MCF 10A (cell line): ENCODE data around the gene PHACTR2. TPM values are rescaled to one million over a fixed set of nuclear protein-coding genes. Genes with fewer than 3 reads are reported as not detected.
"Not testable (repeated sequence)": the region's sequence is repeated elsewhere in the genome, so short reads cannot be mapped to it uniquely, and the experiment has no call there.

ENCODE experiments used
- BruUV-seq: library from RNA; stranded (reverse); fragments of 400-500 nt; replicated peaks from 2 replicates; lab custom pipeline; 2021; lab: Mats Ljungman, UMichigan
- CTCF ChIA-PET: fragments of 300-600 bp; sonication (Branson Sonifier 250); formaldehyde crosslinking; extraction: SDS; loops from one replicate; lab custom pipeline; 2021; ENCODE audit warnings: antibody characterized with exemption, inconsistent platforms; lab: Yijun Ruan, JAX
- POLR2A ChIA-PET: fragments of 300-600, 350-650 bp; sonication (Branson Sonifier 250); formaldehyde crosslinking; extraction: SDS; loops from one replicate; lab custom pipeline; 2020; ENCODE audit warnings: antibody characterized with exemption, inconsistent platforms; lab: Yijun Ruan, JAX
- DNase-seq: peaks from one replicate; pipeline ENCODE4 v3.0.0-alpha.2; 2018; ENCODE audit not compliant: unreplicated experiment
- H3K27ac Mint-ChIP-seq: one replicate; pipeline ENCODE4 v1.8.0; 2022; ENCODE audit warnings: mild to moderate bottlenecking, low read depth, mixed read lengths; ENCODE audit not compliant: unreplicated experiment
- H3K27me3 Mint-ChIP-seq: one replicate; pipeline ENCODE4 v1.8.0; 2022; ENCODE audit warnings: mixed read lengths; ENCODE audit not compliant: insufficient read depth, unreplicated experiment
- H3K36me3 Mint-ChIP-seq: one replicate; pipeline ENCODE4 v1.8.0; 2022; ENCODE audit warnings: mild to moderate bottlenecking, moderate library complexity, mixed read lengths; ENCODE audit not compliant: insufficient read depth, unreplicated experiment
- H3K4me1 Mint-ChIP-seq: one replicate; pipeline ENCODE4 v1.8.0; 2022; ENCODE audit warnings: mixed read lengths; ENCODE audit not compliant: insufficient read depth, unreplicated experiment
- H3K4me3 Mint-ChIP-seq: one replicate; pipeline ENCODE4 v1.8.0; 2022; ENCODE audit warnings: mild to moderate bottlenecking, moderate library complexity, mixed read lengths; ENCODE audit not compliant: unreplicated experiment
- H3K9me3 Mint-ChIP-seq: one replicate; pipeline ENCODE4 v1.8.0; 2022; ENCODE audit warnings: mixed read lengths; ENCODE audit not compliant: unreplicated experiment
- CTCF ChIP-seq: fragments of 200-600 bp; IDR thresholded peaks from one replicate; pipeline ENCODE4 v1.8.0; 2022; ENCODE audit warnings: antibody characterized with exemption, mild to moderate bottlenecking; ENCODE audit not compliant: unreplicated experiment
- intact Hi-C: fragments of 100-400 bp; cut with micrococcal nuclease; formaldehyde crosslinking; loops from 2 replicates; pipeline ENCODE4 v1.14.1; 2022
- total RNA-seq: library from RNA; stranded (reverse); gene quantifications from 2 replicates; pipeline ENCODE4 v1.2.3, GENCODE V29; 2022

Gene PHACTR2
- total RNA-seq, 1 experiment from 2014 or later = 34.4 TPM

DNA sequence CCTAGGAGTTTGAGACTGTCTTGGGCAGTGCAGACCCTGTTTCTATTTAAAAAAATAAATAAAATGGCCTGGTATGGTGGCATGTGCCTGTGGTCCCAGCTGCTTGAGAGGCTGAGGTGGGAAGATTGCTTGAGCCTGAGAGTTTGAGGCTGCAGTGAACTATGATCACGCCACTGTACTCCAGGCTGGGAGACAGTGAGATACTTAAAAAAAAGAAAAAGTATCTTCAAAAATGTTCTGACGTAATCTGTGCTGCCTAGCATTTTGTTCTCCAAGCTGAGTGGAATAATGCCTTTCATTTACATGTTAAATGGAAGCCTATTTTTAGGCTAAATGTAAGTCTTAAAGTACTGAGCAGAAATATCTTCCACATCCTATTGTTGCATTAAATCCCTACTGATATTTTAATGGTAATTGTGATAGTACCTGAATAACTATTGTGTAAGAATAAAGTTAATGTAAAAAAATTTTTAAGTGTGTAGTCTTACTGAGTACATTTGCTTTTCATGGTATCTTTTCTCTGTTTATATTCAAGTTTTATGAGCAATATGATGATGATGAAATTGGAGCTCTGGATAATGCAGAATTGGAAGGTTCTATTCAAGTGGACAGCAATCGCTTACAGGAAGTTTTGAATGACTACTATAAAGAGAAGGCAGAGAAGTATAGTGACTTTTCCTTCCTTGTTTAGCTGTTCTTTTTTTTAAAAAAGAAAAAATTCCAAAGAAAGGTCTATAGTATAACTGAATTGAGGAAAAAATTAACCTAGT, 182.3 kb downstream of the PHACTR2 start:
- ChIA-PET POLR2A (interaction anchor here (0.7 kb wide), 2 partner anchors 10 to 157 kb away, joined by 3 to 5 read pairs; no protein-coding TSS in a partner anchor), CTCF (interaction anchor here (1.1 kb wide), 1 partner anchor 14 kb away, joined by 3 read pairs; no protein-coding TSS in a partner anchor)
- H3K36me3 Mint-ChIP-seq = peaks cover 97% of the 10 kb centered on the region
- DNase-seq = no peak
- no peaks in the 10 kb centered on the region for H3K4me1 Mint-ChIP-seq
- H3K27me3 Mint-ChIP-seq = no peaks in the 10 kb centered on the region
- H3K9me3 Mint-ChIP-seq = no peaks in the 10 kb centered on the region
- intact Hi-C loops = no loop called here
- H3K4me3 Mint-ChIP-seq = no peak overlapping the region
- H3K27ac Mint-ChIP-seq = no peak overlapping the region
- no TSS peak for BruUV-seq
- TF ChIP-seq CTCF = no peak

DNA sequence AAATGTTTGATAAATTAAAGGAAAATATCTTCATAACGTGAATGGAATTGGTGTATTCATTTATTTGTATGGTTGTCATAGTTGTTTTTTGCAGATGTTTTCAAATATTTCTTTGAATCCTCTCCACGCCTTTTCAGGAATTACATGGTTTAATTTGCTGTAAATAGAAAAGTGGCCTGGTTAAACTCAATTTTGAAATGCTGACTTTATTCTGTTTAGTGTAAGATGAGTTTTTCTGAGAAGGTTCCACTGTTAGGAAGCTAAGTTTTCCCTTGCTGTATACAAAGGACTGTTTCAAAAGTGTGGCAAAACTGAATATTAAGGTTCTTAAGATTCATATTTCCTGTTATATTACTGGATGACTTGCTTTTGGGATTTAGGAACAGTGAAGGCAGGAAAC, 186.0 kb downstream of the PHACTR2 start:
- ChIA-PET POLR2A (no interaction called here), CTCF (no interaction called here)

DNA sequence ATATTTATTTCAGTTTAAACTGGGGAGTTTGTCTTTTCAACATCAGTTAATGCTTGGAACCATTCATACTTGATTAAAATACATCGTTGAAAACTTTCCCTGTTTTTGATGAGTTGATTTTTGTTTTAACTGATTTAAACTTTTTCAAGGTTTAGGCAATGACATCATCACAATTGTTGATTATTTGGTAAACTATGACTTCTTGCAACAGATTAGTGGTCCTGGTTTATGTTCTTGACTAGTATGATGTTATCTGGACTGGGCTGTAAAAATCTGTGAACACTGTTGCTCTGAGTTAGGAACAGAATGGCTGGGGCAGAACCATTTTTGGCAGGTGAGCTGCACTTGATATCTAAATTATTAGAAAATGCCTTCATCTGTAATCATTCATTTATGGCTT, 186.5 kb downstream of the PHACTR2 start, which contains the start of gene ZC2HC1B:
TSS of gene ZC2HC1B (plus strand) at position 241 of the 400 bp plus-strand sequence. CDS start at position 307, 66 bp downstream.
- peaks cover 62% of the 10 kb centered on the region for H3K36me3 Mint-ChIP-seq
- CTCF ChIA-PET = no interaction called here
- TF ChIP-seq CTCF = no peak
- no peak within 1 kb of the TSS for H3K27ac Mint-ChIP-seq
- no peaks in the 10 kb centered on the region for H3K4me1 Mint-ChIP-seq
- H3K4me3 Mint-ChIP-seq = no peak within 1 kb of the TSS
- BruUV-seq = no TSS peak
- POLR2A ChIA-PET = no interaction called here
- H3K27me3 Mint-ChIP-seq = no peaks in the 10 kb centered on the region
- no peak for DNase-seq
- no peaks in the 10 kb centered on the region for H3K9me3 Mint-ChIP-seq
- intact Hi-C loops = no loop called here

More for the DNA sequence above, 186.0 kb downstream of the PHACTR2 start:
- no peak overlapping the region for H3K4me3 Mint-ChIP-seq
- no peaks in the 10 kb centered on the region for H3K9me3 Mint-ChIP-seq
- peaks cover 66% of the 10 kb centered on the region for H3K36me3 Mint-ChIP-seq
- no peak for TF ChIP-seq CTCF
- no peaks in the 10 kb centered on the region for H3K27me3 Mint-ChIP-seq
- no peak overlapping the region for H3K27ac Mint-ChIP-seq
- BruUV-seq = no TSS peak
- no peak for DNase-seq
- no peaks in the 10 kb centered on the region for H3K4me1 Mint-ChIP-seq
- intact Hi-C loops = no loop called here

DNA sequence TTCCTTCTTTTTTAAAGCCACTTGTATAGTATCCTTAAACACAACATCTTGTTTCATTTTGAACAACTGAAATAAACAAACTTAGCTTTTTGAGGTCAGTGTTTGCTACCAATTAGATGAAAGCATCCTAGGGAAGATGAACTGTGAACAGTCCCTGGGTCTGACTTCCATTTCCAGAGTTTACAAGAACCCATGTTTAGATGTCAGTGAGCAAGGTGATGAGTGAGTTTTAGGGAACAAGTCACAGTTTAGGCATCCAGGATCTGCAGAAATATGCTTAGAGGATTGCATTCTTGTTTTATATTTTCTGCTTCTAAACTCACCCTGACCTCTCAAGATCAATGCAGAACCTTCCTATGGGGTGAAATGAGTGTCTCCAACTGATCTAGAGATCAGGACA, 189.5 kb downstream of the PHACTR2 start:
- no peak for DNase-seq
- intact Hi-C loops = no loop called here
- peaks cover 32% of the 10 kb centered on the region for H3K36me3 Mint-ChIP-seq
- no peak overlapping the region for H3K4me3 Mint-ChIP-seq
- H3K9me3 Mint-ChIP-seq = no peaks in the 10 kb centered on the region
- no peaks in the 10 kb centered on the region for H3K27me3 Mint-ChIP-seq
- POLR2A ChIA-PET = interaction anchor here (2.0 kb wide), 1 partner anchor 24 kb away, joined by 5 read pairs; the partner anchor contains the start of gene LTV1
- H3K27ac Mint-ChIP-seq = no peak overlapping the region
- CTCF ChIA-PET = no interaction called here
- BruUV-seq = no TSS peak
- no peak for TF ChIP-seq CTCF
- H3K4me1 Mint-ChIP-seq = no peaks in the 10 kb centered on the region

DNA sequence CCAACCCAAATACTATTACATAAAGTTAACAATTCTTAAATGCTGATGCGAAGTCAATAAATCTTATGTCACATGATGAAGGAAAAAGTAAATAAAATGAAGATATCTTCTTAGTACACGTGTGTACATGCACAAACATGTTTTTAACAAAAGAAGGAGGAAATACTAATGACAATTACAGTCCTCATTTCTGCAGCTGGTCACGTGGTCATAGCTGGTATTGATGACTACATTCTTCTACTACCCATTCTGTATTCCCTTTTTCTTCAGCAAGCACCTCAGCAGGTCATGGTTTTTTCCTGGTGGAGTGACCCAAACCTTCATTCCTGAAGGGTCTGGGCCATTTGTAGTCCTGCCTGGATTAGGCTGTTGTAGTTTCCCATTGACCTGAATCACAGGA, 191.0 kb downstream of the PHACTR2 start:
- BruUV-seq, H3K9me3 Mint-ChIP-seq, intact Hi-C loops, H3K27me3 Mint-ChIP-seq, DNase-seq, H3K4me3 Mint-ChIP-seq, CTCF ChIA-PET, H3K4me1 Mint-ChIP-seq, H3K27ac Mint-ChIP-seq: not testable (repeated sequence)
- POLR2A ChIA-PET = interaction anchor here (2.0 kb wide), 1 partner anchor 26 kb away, joined by 5 read pairs; the partner anchor contains the start of gene LTV1
- H3K36me3 Mint-ChIP-seq = peaks cover 19% of the 10 kb centered on the region

DNA sequence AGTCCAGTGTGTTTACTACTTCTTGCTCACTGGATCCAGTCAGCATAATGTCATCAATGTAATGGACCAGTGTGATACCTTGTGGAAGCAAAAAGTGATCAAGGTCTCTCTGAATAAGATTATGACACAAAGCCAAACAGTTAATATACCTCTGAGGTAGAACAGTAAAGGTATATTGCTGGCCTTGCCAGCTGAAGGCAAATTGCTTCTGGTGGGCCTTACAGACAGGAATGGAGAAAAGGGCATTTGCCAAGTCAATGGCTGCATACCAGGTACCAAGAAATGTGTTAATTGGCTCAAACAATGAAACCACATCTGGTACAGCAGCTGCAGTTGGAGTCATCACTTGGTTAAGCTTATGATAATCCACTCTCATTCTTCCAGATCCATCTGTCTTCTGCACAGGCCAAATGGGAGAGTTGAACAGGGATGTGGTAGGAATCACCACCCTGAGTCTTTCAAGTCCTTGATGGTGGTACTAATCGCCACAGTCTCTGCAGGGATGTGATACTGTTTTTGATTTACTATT, 193.5 kb downstream of the PHACTR2 start:
- H3K27me3 Mint-ChIP-seq, BruUV-seq, POLR2A ChIA-PET, intact Hi-C loops, H3K4me1 Mint-ChIP-seq, H3K4me3 Mint-ChIP-seq, DNase-seq, H3K27ac Mint-ChIP-seq, H3K9me3 Mint-ChIP-seq, CTCF ChIA-PET, H3K36me3 Mint-ChIP-seq: not testable (repeated sequence)
